Kidney epithelial cell (primary cell): Measurements from ENCODE around the gene AOX1. TPM values are rescaled to one million over a fixed set of nuclear protein-coding genes. Genes with fewer than 3 reads are reported as not detected.

ENCODE experiments used
- DNase-seq: peaks from one replicate; pipeline ENCODE4 v3.0.0-alpha.2; 2010; ENCODE audit warnings: low read depth
- H3K27me3 ChIP-seq: 2 replicates; pipeline ENCODE4 v1.6.0; 2011; ENCODE audit warnings: low read length; ENCODE audit not compliant: control insufficient read depth, insufficient read depth
- H3K36me3 ChIP-seq: 2 replicates; pipeline ENCODE4 v1.5.1; 2011; ENCODE audit warnings: low read length; ENCODE audit not compliant: control insufficient read depth, insufficient read depth
- H3K4me3 ChIP-seq: 2 replicates; pipeline ENCODE4 v1.5.1; 2011; ENCODE audit warnings: low read depth, mild to moderate bottlenecking, control low read depth, low read length
- CTCF ChIP-seq: IDR thresholded peaks from 2 replicates; pipeline ENCODE4 v1.5.1; 2011; ENCODE audit warnings: mild to moderate bottlenecking, moderate library complexity, low read length, control low read depth, inconsistent platforms; ENCODE audit not compliant: insufficient read depth, poor library complexity, severe bottlenecking
- total RNA-seq: library from RNA; depleted of rRNA; stranded (reverse); fragments of >200 nt; gene quantifications from 2 replicates; pipeline ENCODE4 v1.2.3, GENCODE V29; 2015

Gene AOX1
- total RNA-seq, 1 donor from 2014 or later = 0.88 TPM

GRCh38 chr2:200661477-200661876, 75.7 kb downstream of the AOX1 start:
- Histone ChIP-seq H3K36me3 (no peaks in the 10 kb centered on the region), H3K4me3 (no peak overlapping the region), H3K27me3 (no peaks in the 10 kb centered on the region)
- DNase-seq = no peak
- TF ChIP-seq CTCF = no peak

- H3K27me3 ChIP-seq = no peaks in the 10 kb centered on the region
- DNase-seq = peak; percentile 43
- TF ChIP-seq CTCF = no peak
- no peak overlapping the region for H3K4me3 ChIP-seq
- no peaks in the 10 kb centered on the region for H3K36me3 ChIP-seq
Measured at GRCh38 chr2:200662727-200663126, 76.9 kb downstream of the AOX1 start.

GRCh38 chr2:200664770-200665494, 79.1 kb downstream of the AOX1 start:
- no peak for DNase-seq
- no peaks in the 10 kb centered on the region for H3K27me3 ChIP-seq
- H3K4me3 ChIP-seq = no peak overlapping the region
- TF ChIP-seq CTCF = no peak
- H3K36me3 ChIP-seq = no peaks in the 10 kb centered on the region

GRCh38 chr2:200665626-200666453, 80.0 kb downstream of the AOX1 start:
- Histone ChIP-seq H3K27me3 (no peaks in the 10 kb centered on the region), H3K4me3 (no peak overlapping the region), H3K36me3 (no peaks in the 10 kb centered on the region)
- DNase-seq = no peak
- no peak for TF ChIP-seq CTCF

GRCh38 chr2:200667413-200667812, 81.6 kb downstream of the AOX1 start:
- no peak for DNase-seq
- TF ChIP-seq CTCF = no peak
- Histone ChIP-seq H3K4me3 (no peak overlapping the region), H3K36me3 (no peaks in the 10 kb centered on the region), H3K27me3 (no peaks in the 10 kb centered on the region)

- no peak for TF ChIP-seq CTCF
- H3K36me3 ChIP-seq = no peaks in the 10 kb centered on the region
- H3K27me3 ChIP-seq = no peaks in the 10 kb centered on the region
- no peak for DNase-seq
- H3K4me3 ChIP-seq = no peak overlapping the region
Measured at GRCh38 chr2:200668478-200668877, 82.7 kb downstream of the AOX1 start.
